Measurements from ENCODE around the gene MCTP1.

The MCTP1 gene

DNA sequence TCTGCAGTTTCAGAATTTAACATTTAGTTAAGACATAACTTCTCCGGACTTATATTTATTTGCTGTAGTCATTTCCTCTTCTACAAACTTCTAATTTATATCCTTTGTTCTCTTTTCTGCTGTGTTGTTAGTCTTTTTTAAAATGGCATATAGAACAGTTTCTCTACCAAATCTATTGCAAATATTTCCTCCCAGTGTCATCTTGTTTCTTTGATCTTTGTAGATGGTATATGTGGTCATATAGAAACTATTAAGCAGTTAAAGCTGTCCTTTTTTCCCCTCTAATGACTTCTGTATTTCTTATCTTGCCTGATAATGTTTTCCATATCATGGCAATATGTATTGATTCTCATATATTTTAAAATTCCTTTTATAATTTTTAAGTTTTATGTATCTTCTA is 264.5 kb downstream of the MCTP1 start:
- Histone ChIP-seq H3K9me3 (ENCODE audit: insufficient read depth, low read depth, low read length) (no peaks in the 10 kb centered on the region), H3K79me2 (ENCODE audit: insufficient read depth, low read length) (peaks cover 16% of the 10 kb centered on the region; the same call in 1 of the 2 replicates), H3K4me2 (ENCODE audit: low read depth, low read length, poor library complexity, severe bottlenecking) (peak overlapping the region; percentile 23), H3K9ac (ENCODE audit: low read depth, low read length, poor library complexity, severe bottlenecking) (no peak overlapping the region), H3K4me3 (ENCODE audit: low read length, poor library complexity, severe bottlenecking) (no peak overlapping the region), H3K36me3 (ENCODE audit: insufficient read depth, low read length) (peaks cover 5% of the 10 kb centered on the region; the same call in 1 of the 2 replicates), H3K27me3 (ENCODE audit: insufficient read depth, low read length, poor library complexity, severe bottlenecking) (no peaks in the 10 kb centered on the region), H3K9me2 (replicated peaks; ENCODE audit: low read depth, low read length) (no peaks in the 10 kb centered on the region), H3K4me1 (ENCODE audit: insufficient read depth, low read length, poor library complexity, severe bottlenecking) (peaks cover 48% of the 10 kb centered on the region), H4K20me1 (ENCODE audit: insufficient read depth, low read length, poor library complexity, severe bottlenecking) (no peaks in the 10 kb centered on the region), H2AFZ (ENCODE audit: low read length) (no peak overlapping the region), H3F3A (ENCODE audit: low read depth) (no peaks in the 10 kb centered on the region)
- TF ChIP-seq CTCF (conservative IDR thresholded peaks at IDR 0.05; ENCODE audit: low read length) (no peak), EZH2phosphoT487 (IDR thresholded peaks at IDR 0.05; ENCODE audit: borderline replicate concordance) (no peak)

DNA sequence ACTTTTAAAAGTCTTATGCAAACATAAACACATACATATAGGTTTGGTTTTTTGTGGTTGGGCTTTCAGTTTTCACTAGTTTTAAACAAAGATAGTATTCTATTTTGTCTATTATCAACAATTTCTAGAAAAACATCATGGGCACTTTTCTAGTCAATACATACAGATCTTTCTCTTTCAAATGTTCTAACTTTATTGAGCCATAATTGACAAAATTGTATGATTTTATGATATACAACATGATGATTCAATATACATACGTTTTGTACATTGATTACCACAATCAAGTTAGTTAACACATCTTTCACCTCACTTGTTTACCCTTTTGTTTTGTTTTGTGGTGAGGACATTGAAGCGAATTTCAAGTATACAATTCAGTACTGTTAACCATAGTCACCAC is 265.9 kb downstream of the MCTP1 start:
- no peak for TF ChIP-seq CTCF (conservative IDR thresholded peaks at IDR 0.05; ENCODE audit: low read length)
- no peak for TF ChIP-seq EZH2phosphoT487 (IDR thresholded peaks at IDR 0.05; ENCODE audit: borderline replicate concordance)
- Histone ChIP-seq H3K9me2 (replicated peaks; ENCODE audit: low read depth, low read length) (no peaks in the 10 kb centered on the region), H3K4me1 (ENCODE audit: insufficient read depth, low read length, poor library complexity, severe bottlenecking) (peaks cover 36% of the 10 kb centered on the region), H3K36me3 (ENCODE audit: insufficient read depth, low read length) (peaks cover 5% of the 10 kb centered on the region; the same call in 1 of the 2 replicates), H2AFZ (ENCODE audit: low read length) (no peak overlapping the region), H3K9ac (ENCODE audit: low read depth, low read length, poor library complexity, severe bottlenecking) (no peak overlapping the region), H3K79me2 (ENCODE audit: insufficient read depth, low read length) (peaks cover 10% of the 10 kb centered on the region; the same call in 1 of the 2 replicates), H4K20me1 (ENCODE audit: insufficient read depth, low read length, poor library complexity, severe bottlenecking) (no peaks in the 10 kb centered on the region), H3K27me3 (ENCODE audit: insufficient read depth, low read length, poor library complexity, severe bottlenecking) (no peaks in the 10 kb centered on the region), H3K4me2 (ENCODE audit: low read depth, low read length, poor library complexity, severe bottlenecking) (no peak overlapping the region), H3F3A (ENCODE audit: low read depth) (no peaks in the 10 kb centered on the region), H3K4me3 (ENCODE audit: low read length, poor library complexity, severe bottlenecking) (no peak overlapping the region), H3K9me3 (ENCODE audit: insufficient read depth, low read depth, low read length) (no peaks in the 10 kb centered on the region)

- TF ChIP-seq EZH2phosphoT487 (IDR thresholded peaks at IDR 0.05; ENCODE audit: borderline replicate concordance) (no peak), CTCF (conservative IDR thresholded peaks at IDR 0.05; ENCODE audit: low read length) (no peak)
- Histone ChIP-seq H3K4me3 (ENCODE audit: low read length, poor library complexity, severe bottlenecking) (no peak overlapping the region), H3K9ac (ENCODE audit: low read depth, low read length, poor library complexity, severe bottlenecking) (no peak overlapping the region), H3F3A (ENCODE audit: low read depth) (no peaks in the 10 kb centered on the region), H3K9me2 (replicated peaks; ENCODE audit: low read depth, low read length) (no peaks in the 10 kb centered on the region), H3K4me1 (ENCODE audit: insufficient read depth, low read length, poor library complexity, severe bottlenecking) (peaks cover 32% of the 10 kb centered on the region), H3K79me2 (ENCODE audit: insufficient read depth, low read length) (peaks cover 10% of the 10 kb centered on the region; the same call in 1 of the 2 replicates), H3K27me3 (ENCODE audit: insufficient read depth, low read length, poor library complexity, severe bottlenecking) (no peaks in the 10 kb centered on the region), H4K20me1 (ENCODE audit: insufficient read depth, low read length, poor library complexity, severe bottlenecking) (no peaks in the 10 kb centered on the region), H3K36me3 (ENCODE audit: insufficient read depth, low read length) (peaks cover 5% of the 10 kb centered on the region; the same call in 1 of the 2 replicates), H3K9me3 (ENCODE audit: insufficient read depth, low read depth, low read length) (no peaks in the 10 kb centered on the region), H2AFZ (ENCODE audit: low read length) (no peak overlapping the region), H3K4me2 (ENCODE audit: low read depth, low read length, poor library complexity, severe bottlenecking) (no peak overlapping the region)
These were observed 266.4 kb downstream of the MCTP1 start for GRCh38 chr5:95018511-95018910.
